PFSK-1 (cell line): ENCODE data around the gene DCLK3.

Experiments
- FOXP2 ChIP-seq: optimal IDR thresholded peaks from 2 replicates; pipeline ENCODE3; 2011; ENCODE audit warnings: borderline replicate concordance, control low read depth, inconsistent platforms; ENCODE audit not compliant: insufficient read depth; ENCODE audit errors: extremely low read length, extremely low read depth
- POLR2AphosphoS5 ChIP-seq: IDR thresholded peaks from 2 replicates; pipeline ENCODE4 v1.6.1; 2012; ENCODE audit warnings: low read depth, mild to moderate bottlenecking, control low read depth, low read length, moderate library complexity
- SIN3A ChIP-seq: IDR thresholded peaks from 2 replicates; pipeline ENCODE4 v1.6.1; 2012; ENCODE audit warnings: mild to moderate bottlenecking, low read length, moderate library complexity, borderline replicate concordance; ENCODE audit not compliant: insufficient read depth
- TAF1 ChIP-seq: IDR thresholded peaks from 2 replicates; pipeline ENCODE4 v1.6.1; 2012; ENCODE audit warnings: low read length, control low read depth, borderline replicate concordance; ENCODE audit not compliant: insufficient read depth
- TF ChIP-seq, protein P1 (sequence below), 2 experiments: IDR thresholded peaks; 2 replicates each; pipeline versions ENCODE4 v1.6.1 to v1.8.0; 2011 to 2012; ENCODE audit warnings: low read depth in 2 of 2, low read length in 2 of 2, control low read depth in 1 of 2, inconsistent platforms in 1 of 2, mild to moderate bottlenecking in 1 of 2, moderate library complexity in 1 of 2; ENCODE audit not compliant: insufficient read depth in 1 of 2

The DCLK3 gene

DNA sequence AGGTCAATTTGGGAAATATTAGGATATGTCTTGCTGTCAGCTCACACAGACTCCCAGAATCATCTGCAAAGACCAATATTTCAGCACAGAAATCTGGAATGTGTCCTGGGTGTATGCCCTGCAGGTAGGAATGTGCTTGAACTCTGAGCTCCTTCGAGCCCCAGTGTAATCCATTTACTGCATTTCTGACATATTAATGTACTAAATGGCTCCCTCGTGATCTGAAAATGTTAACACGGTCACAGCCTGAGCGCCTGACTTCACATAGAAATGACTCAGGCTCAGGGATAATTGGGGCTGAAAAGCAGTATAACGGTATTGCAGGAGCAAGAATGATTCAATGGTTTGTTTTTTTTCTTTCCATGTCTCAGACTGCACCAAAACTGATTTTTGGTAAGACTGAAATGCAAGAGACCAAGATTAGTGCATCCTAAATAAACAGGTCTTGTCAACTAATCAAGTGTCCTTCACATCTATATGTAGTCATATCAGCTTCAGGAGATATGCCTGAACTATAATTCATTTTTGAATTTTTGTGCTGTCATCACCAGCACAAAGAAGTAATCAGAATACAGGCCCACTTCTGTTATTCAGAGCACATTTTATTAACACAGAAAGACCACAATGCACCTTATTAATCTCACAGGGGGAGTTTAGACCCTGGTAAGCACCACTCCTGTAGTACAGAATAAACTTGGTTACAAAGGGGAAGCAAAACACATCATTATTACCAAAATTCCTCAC lies 49.8 kb downstream of the DCLK3 start:
- TF ChIP-seq TAF1 (no peak), FOXP2 (no peak), SIN3A (no peak), POLR2AphosphoS5 (no peak)
- TF ChIP-seq, protein P1, sequence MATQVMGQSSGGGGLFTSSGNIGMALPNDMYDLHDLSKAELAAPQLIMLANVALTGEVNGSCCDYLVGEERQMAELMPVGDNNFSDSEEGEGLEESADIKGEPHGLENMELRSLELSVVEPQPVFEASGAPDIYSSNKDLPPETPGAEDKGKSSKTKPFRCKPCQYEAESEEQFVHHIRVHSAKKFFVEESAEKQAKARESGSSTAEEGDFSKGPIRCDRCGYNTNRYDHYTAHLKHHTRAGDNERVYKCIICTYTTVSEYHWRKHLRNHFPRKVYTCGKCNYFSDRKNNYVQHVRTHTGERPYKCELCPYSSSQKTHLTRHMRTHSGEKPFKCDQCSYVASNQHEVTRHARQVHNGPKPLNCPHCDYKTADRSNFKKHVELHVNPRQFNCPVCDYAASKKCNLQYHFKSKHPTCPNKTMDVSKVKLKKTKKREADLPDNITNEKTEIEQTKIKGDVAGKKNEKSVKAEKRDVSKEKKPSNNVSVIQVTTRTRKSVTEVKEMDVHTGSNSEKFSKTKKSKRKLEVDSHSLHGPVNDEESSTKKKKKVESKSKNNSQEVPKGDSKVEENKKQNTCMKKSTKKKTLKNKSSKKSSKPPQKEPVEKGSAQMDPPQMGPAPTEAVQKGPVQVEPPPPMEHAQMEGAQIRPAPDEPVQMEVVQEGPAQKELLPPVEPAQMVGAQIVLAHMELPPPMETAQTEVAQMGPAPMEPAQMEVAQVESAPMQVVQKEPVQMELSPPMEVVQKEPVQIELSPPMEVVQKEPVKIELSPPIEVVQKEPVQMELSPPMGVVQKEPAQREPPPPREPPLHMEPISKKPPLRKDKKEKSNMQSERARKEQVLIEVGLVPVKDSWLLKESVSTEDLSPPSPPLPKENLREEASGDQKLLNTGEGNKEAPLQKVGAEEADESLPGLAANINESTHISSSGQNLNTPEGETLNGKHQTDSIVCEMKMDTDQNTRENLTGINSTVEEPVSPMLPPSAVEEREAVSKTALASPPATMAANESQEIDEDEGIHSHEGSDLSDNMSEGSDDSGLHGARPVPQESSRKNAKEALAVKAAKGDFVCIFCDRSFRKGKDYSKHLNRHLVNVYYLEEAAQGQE (IDR thresholded peaks at IDR 0.05; ENCODE audit: insufficient read depth in 1 of 2, low read depth in 2 of 2, low read length in 2 of 2) = no peak

DNA sequence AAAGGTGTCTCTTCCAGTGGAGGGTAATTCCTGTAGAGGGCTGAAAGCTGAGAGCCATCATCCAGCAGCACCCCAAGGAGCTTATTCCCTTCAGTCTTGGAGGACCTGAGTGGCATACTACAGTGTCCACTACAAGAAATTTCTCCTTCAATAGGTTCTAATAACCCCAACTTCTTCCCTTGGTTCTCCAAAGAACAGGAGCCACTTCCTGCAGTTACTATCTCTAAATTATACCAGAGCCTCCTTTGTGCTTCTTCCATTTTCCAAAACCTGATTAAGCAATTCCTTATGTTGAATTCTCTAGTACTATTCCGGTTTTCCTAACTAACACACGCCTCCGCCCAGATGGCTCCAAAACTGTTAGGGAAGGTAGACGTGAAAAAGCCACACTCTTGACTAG lies 50.4 kb downstream of the DCLK3 start:
- no peak for TF ChIP-seq SIN3A
- no peak for TF ChIP-seq FOXP2
- no peak for TF ChIP-seq TAF1
- TF ChIP-seq POLR2AphosphoS5 = no peak
- TF ChIP-seq, protein P1 (IDR thresholded peaks at IDR 0.05; ENCODE audit: insufficient read depth in 1 of 2, low read depth in 2 of 2, low read length in 2 of 2) = no peak

DNA sequence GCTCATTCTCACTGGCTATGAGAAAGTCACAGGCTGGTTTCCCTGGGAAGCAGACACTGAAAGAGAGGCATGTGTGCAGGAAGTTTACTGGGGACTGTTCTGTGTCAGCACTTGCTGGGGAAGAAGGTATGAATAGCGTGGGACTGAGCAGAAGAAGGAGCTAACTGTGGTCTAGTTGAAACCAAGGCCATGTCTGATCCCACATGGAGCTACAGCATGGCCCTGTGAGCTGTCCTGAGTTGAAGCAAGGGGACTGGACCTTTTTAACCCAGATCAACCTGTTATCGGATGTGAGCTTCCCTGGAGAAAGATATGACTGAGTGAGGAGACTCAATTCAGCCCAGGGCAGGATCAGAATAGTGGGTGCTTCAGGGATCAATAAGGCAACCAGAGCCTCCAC lies 53.7 kb downstream of the DCLK3 start:
- TF ChIP-seq, protein P1 (IDR thresholded peaks at IDR 0.05; ENCODE audit: insufficient read depth in 1 of 2, low read depth in 2 of 2, low read length in 2 of 2) = no peak
- TF ChIP-seq POLR2AphosphoS5 = no peak
- no peak for TF ChIP-seq SIN3A
- TF ChIP-seq FOXP2 = no peak
- TF ChIP-seq TAF1 = no peak

DNA sequence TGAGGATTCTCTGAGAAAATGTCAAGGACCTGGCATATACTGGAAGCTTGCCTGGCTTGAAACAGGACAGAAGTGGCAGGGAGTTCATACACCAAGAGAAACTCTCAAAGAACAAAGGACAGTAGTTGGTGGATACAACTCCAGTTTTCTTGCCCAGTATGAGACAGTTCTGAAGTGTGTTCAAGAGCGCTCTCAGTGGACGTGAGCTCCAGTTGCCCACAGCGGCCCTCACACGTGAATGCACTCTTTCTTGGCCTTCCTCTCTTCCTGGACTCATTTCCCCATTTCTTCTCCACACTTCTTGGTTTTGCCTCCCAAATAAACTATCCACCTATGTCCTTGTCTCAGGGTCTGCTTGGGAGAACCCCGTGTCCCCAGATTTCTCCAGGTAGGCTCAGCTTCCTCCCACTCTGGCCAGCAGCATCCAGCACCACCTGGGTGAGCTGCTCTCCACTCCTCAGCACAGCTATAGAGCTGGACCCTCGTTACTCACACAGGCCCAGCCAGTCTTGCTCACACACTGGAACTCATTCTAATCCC lies 54.5 kb downstream of the DCLK3 start:
- TF ChIP-seq SIN3A = no peak
- TF ChIP-seq POLR2AphosphoS5 = no peak
- TF ChIP-seq FOXP2 = no peak
- TF ChIP-seq TAF1 = no peak
- TF ChIP-seq, protein P1 (IDR thresholded peaks at IDR 0.05; ENCODE audit: insufficient read depth in 1 of 2, low read depth in 2 of 2, low read length in 2 of 2) = no peak
